ENCODE results near the gene B3GNT4. TPM values are rescaled to one million over a fixed set of nuclear protein-coding genes. Genes with fewer than 3 reads are reported as not detected.

The B3GNT4 gene
- total RNA-seq, 1 donor from 2014 or later: 0.53 TPM

DNA sequence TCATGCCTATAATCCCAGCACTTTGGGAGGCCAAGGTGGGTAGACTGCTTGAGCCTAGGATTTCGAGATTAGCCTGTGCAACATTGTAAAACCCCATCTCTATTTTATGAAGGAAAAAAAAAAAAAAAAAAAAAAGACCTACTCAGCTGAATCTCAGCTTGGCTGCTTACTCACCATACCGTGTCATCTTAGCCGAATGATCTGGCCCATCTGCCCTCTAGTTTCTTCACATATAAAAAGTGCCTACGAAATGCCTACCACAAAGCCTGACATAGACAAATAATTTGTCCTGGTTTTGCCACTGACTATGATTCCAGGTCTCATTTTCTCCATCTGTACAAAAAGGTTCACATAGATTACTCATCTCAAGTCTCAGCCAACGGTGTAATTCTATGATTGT, 12.3 kb downstream of the B3GNT4 start:
- TF ChIP-seq, protein P1, sequence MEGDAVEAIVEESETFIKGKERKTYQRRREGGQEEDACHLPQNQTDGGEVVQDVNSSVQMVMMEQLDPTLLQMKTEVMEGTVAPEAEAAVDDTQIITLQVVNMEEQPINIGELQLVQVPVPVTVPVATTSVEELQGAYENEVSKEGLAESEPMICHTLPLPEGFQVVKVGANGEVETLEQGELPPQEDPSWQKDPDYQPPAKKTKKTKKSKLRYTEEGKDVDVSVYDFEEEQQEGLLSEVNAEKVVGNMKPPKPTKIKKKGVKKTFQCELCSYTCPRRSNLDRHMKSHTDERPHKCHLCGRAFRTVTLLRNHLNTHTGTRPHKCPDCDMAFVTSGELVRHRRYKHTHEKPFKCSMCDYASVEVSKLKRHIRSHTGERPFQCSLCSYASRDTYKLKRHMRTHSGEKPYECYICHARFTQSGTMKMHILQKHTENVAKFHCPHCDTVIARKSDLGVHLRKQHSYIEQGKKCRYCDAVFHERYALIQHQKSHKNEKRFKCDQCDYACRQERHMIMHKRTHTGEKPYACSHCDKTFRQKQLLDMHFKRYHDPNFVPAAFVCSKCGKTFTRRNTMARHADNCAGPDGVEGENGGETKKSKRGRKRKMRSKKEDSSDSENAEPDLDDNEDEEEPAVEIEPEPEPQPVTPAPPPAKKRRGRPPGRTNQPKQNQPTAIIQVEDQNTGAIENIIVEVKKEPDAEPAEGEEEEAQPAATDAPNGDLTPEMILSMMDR (IDR thresholded peaks at IDR 0.05; ENCODE audit: insufficient read depth, low read length, severe bottlenecking): no peak
- no peaks in the 10 kb centered on the region for H3K27me3 ChIP-seq (ENCODE audit: control insufficient read depth, insufficient read depth, low read length)
- no peak for FAIRE-seq
- peaks cover 19% of the 10 kb centered on the region for H3K36me3 ChIP-seq (ENCODE audit: control insufficient read depth, insufficient read depth, low read length)
- DNase-seq (ENCODE audit: low read depth): no peak
- no peak overlapping the region for H3K4me3 ChIP-seq (ENCODE audit: low read depth, low read length)

DNA sequence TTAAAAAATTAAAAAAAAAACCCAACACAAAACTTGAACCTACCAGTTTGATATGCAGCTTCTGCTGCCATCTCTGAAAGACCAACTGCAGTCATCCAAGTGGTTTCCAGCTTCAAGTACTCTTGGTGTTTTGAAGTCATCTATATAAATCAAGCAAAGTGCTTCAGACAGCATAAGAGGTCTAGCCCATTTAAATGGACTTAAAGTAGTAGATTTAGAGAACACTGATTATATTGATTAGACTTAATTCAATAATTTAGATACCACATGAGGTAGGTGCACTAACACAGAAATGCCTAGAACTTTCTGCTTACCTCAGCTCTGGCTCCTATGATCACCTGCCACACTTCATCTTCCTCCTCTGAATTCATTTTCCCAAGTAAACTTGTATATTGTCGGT, 12.9 kb downstream of the B3GNT4 start:
- FAIRE-seq: no peak
- Histone ChIP-seq H3K4me3 (ENCODE audit: low read depth, low read length) (no peak overlapping the region), H3K27me3 (ENCODE audit: control insufficient read depth, insufficient read depth, low read length) (no peaks in the 10 kb centered on the region), H3K36me3 (ENCODE audit: control insufficient read depth, insufficient read depth, low read length) (peaks cover 21% of the 10 kb centered on the region)
- TF ChIP-seq, protein P1 (IDR thresholded peaks at IDR 0.05; ENCODE audit: insufficient read depth, low read length, severe bottlenecking): no peak
- no peak for DNase-seq (ENCODE audit: low read depth)

DNA sequence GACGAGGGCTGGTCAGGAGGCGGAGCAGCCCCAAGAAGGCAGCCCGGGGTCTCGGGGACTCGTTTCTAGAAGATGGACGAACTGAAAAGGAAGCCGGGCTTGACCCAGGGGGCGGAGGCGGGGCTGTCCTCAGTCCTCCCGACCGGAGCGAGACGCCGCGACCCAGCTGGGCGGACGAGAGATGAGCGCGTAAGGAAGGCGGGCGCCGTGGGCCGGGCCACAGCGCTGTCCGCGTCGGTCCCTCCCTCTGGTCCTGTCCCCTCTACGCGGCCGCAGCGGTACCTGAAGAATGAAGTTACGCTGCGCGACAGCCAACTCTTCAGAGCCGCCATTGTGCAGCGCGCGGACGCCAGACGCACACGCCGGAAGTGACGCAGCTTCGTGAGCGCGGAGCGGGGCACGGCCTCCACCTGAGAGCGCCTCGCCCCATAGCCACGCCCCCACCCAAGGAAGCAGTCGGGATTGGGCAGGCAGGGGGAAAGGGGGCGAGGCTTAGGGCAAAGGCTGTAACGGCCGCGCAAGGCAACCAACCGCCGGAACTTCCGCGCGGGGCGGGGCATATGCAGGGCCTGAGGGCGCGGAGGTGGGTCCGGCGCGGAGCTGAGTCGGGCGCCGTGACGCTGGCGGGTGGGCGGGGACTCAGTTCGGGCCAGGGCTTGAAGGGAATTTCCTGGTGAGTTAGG, 22.3 kb downstream of the B3GNT4 start, which contains the start of gene DIABLO:
DIABLO (minus strand) TSS at position 370 of the 683 bp plus-strand sequence; CDS start at position 332, 38 bp downstream.
- peaks cover 10% of the 10 kb centered on the region for H3K36me3 ChIP-seq (ENCODE audit: control insufficient read depth, insufficient read depth, low read length)
- peak within 1 kb of the TSS; percentile 90 for H3K4me3 ChIP-seq (ENCODE audit: low read depth, low read length)
- TF ChIP-seq, protein P1 (IDR thresholded peaks at IDR 0.05; ENCODE audit: insufficient read depth, low read length, severe bottlenecking): no peak
- DNase-seq (ENCODE audit: low read depth): peak; percentile 96
- no peaks in the 10 kb centered on the region for H3K27me3 ChIP-seq (ENCODE audit: control insufficient read depth, insufficient read depth, low read length)
- no peak for FAIRE-seq

DNA sequence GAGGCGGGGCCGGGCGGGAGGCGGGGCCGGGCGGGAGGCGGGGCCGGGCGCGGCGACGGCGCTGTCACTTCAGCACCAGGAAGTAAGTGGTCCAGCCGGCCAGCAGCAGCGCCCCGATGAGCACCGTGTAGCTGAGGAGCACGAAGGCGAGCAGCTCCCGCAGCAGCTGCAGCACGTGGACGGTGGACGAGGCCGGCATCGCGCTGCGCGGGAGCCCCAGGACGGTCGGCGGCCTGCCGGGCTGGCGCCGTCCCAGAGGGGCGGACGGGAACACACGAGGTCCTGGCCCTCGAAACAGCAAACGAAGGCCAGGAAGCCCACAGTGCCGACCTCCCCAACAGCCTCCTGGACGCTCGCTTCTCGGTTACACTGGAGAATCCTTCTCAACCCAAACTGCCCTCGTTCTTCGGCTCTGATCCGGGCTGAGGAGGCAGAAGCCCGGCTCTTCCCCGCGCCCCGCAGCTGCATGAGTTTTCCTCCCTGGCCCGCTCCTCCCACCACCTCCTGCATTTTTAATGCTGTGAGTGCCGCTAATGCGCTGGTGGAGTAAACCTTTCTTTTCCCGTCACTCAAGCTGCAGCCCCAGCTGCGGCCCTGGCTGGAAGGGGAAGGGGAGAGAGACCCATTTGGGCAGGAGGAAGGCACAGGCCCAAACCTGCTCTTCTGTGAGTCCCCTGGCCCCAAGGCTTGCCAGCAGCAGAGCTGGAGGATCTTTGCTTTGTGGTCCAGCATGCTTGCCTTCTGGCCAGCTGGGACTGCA, 23.0 kb downstream of the B3GNT4 start:
- Histone ChIP-seq H3K27me3 (ENCODE audit: control insufficient read depth, insufficient read depth, low read length) (no peaks in the 10 kb centered on the region), H3K36me3 (ENCODE audit: control insufficient read depth, insufficient read depth, low read length) (peaks cover 10% of the 10 kb centered on the region), H3K4me3 (ENCODE audit: low read depth, low read length) (peak overlapping the region; percentile 19)
- TF ChIP-seq, protein P1 (IDR thresholded peaks at IDR 0.05; ENCODE audit: insufficient read depth, low read length, severe bottlenecking): no peak
- DNase-seq (ENCODE audit: low read depth) (no peak), FAIRE-seq (no peak)

DNA sequence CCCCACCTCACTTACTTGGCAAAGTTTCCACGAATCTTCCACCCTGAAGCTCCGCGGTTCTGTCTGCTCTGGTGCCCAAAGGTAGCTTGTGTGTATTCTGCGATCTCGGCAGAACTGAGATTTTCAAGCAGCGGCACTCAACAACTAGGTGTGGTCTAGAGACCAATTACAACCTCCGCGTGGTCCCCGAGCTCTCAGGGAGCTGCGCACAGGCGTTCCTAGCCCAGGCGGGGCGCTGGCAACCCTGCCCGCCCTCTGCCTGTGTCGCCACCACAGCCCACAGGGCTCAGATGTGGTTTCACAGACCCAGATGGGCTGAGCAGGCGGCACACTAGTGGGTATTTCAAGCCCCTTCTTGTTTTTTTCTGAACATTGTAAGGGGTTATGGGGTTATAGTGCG, 23.8 kb downstream of the B3GNT4 start:
- DNase-seq (ENCODE audit: low read depth) (no peak), FAIRE-seq (no peak)
- Histone ChIP-seq H3K27me3 (ENCODE audit: control insufficient read depth, insufficient read depth, low read length) (no peaks in the 10 kb centered on the region), H3K36me3 (ENCODE audit: control insufficient read depth, insufficient read depth, low read length) (peaks cover 10% of the 10 kb centered on the region), H3K4me3 (ENCODE audit: low read depth, low read length) (no peak overlapping the region)
- TF ChIP-seq, protein P1 (IDR thresholded peaks at IDR 0.05; ENCODE audit: insufficient read depth, low read length, severe bottlenecking): no peak
